HG02840 (cell line): Measurements from ENCODE around the gene APOL4.
"Not testable (repeated sequence)": the region's sequence is repeated elsewhere in the genome, so short reads cannot be mapped to it uniquely, and the experiment has no call there.

Source experiments
- ATAC-seq: cut with Tn5 transposase; IDR thresholded peaks from one replicate; pipeline ENCODE4 v1.9.1; 2021; ENCODE audit warnings: mild to moderate bottlenecking, moderate library complexity, moderate number of reproducible peaks; ENCODE audit not compliant: unreplicated experiment, low FRiP score

Gene APOL4

GRCh38 chr22:36232715-36233401, 31.2 kb upstream of the APOL4 start:
- ATAC-seq, result no peak

GRCh38 chr22:36231051-36231450, 29.4 kb upstream of the APOL4 start:
- ATAC-seq, result not testable (repeated sequence)

- ATAC-seq, result not testable (repeated sequence)
Measured at GRCh38 chr22:36229649-36230048, 28.0 kb upstream of the APOL4 start.

GRCh38 chr22:36228944-36229343, 27.3 kb upstream of the APOL4 start:
- ATAC-seq, result no peak

GRCh38 chr22:36228369-36228768, 26.8 kb upstream of the APOL4 start:
- ATAC-seq, result not testable (repeated sequence)

- ATAC-seq, result no peak
Measured at GRCh38 chr22:36227806-36228205, 26.2 kb upstream of the APOL4 start.

- no peak for ATAC-seq
Measured at GRCh38 chr22:36227396-36227795, 25.8 kb upstream of the APOL4 start.

- ATAC-seq, result no peak
Measured at GRCh38 chr22:36226189-36226588, 24.6 kb upstream of the APOL4 start.

GRCh38 chr22:36225333-36225922, 23.8 kb upstream of the APOL4 start:
- ATAC-seq, result no peak

GRCh38 chr22:36224245-36224644, 22.6 kb upstream of the APOL4 start:
- no peak for ATAC-seq

- no peak for ATAC-seq
Measured at GRCh38 chr22:36223504-36223903, 21.9 kb upstream of the APOL4 start.

- no peak for ATAC-seq
Measured at GRCh38 chr22:36222887-36223450, 21.4 kb upstream of the APOL4 start.

GRCh38 chr22:36221799-36222751, 20.5 kb upstream of the APOL4 start:
- ATAC-seq, result no peak

GRCh38 chr22:36220451-36220921, 18.9 kb upstream of the APOL4 start:
- ATAC-seq, result no peak

GRCh38 chr22:36218648-36219193, 17.1 kb upstream of the APOL4 start:
- ATAC-seq, result no peak

GRCh38 chr22:36215981-36216380, 14.4 kb upstream of the APOL4 start:
- ATAC-seq, result no peak

- no peak for ATAC-seq
Measured at GRCh38 chr22:36213586-36213985, 12.0 kb upstream of the APOL4 start.

- ATAC-seq, result no peak
Measured at GRCh38 chr22:36212901-36213300, 11.3 kb upstream of the APOL4 start.

- ATAC-seq, result no peak
Measured at GRCh38 chr22:36211237-36211861, 9.7 kb upstream of the APOL4 start.

- no peak for ATAC-seq
Measured at GRCh38 chr22:36210224-36210623, 8.6 kb upstream of the APOL4 start.
